HepG2 (cell line): ENCODE measurements around the gene CADPS. TPM values are rescaled to one million over a fixed set of nuclear protein-coding genes. Genes with fewer than 3 reads are reported as not detected.

ENCODE experiments used
- HNF1A ChIP-seq, 2 experiments: sonication (generic) in 1 of 2; formaldehyde crosslinking in 1 of 2; IDR thresholded peaks; 2 replicates each; pipeline versions ENCODE4 v1.4.0 to v1.6.1; 2016 to 2020; ENCODE audit warnings: borderline replicate concordance in 1 of 2, low read depth in 1 of 2, mild to moderate bottlenecking in 1 of 2, missing genetic modification reagents in 1 of 2
- HNRNPUL1 ChIP-seq: fragments of 200-400 bp; formaldehyde crosslinking; IDR thresholded peaks from 2 replicates; pipeline ENCODE4 v1.6.1; 2017; ENCODE audit warnings: low read depth, mild to moderate bottlenecking, low read length, moderate library complexity
- NR2F1 ChIP-seq, 2 experiments: fragments of 450-650 bp in 1 of 2; formaldehyde crosslinking in 1 of 2; IDR thresholded peaks; 2 replicates each; pipeline versions ENCODE4 v1.5.0 to v1.6.1; 2016 to 2020; ENCODE audit warnings: mild to moderate bottlenecking in 1 of 2, missing compliant biosample characterization in 1 of 2, missing genetic modification reagents in 1 of 2, moderate library complexity in 1 of 2
- PHF20 ChIP-seq: sonication (generic); formaldehyde crosslinking; IDR thresholded peaks from 2 replicates; pipeline ENCODE4 v1.5.0; 2020; ENCODE audit warnings: mild to moderate bottlenecking, missing genetic modification reagents
- RARA ChIP-seq: IDR thresholded peaks from 2 replicates; pipeline ENCODE4 v1.6.1; 2016; ENCODE audit warnings: missing genetic modification reagents, missing compliant biosample characterization
- REL ChIP-seq: sonication (generic); formaldehyde crosslinking; conservative IDR thresholded peaks from 2 replicates; pipeline ENCODE4 v1.8.0; 2022; ENCODE audit warnings: mild to moderate bottlenecking, missing genetic modification reagents, moderate library complexity
- ZMAT3 ChIP-seq: sonication (generic); formaldehyde crosslinking; conservative IDR thresholded peaks from 2 replicates; pipeline ENCODE4 v1.7.0; 2021; ENCODE audit warnings: missing genetic modification reagents
- ZNF121 ChIP-seq: sonication (generic); formaldehyde crosslinking; IDR thresholded peaks from 2 replicates; pipeline ENCODE4 v1.5.0; 2020; ENCODE audit warnings: mild to moderate bottlenecking, missing genetic modification reagents
- ZNF564 ChIP-seq: sonication (generic); formaldehyde crosslinking; IDR thresholded peaks from 2 replicates; pipeline ENCODE4 v1.8.1; 2023; ENCODE audit warnings: mild to moderate bottlenecking, missing genetic modification reagents
- ZSCAN20 ChIP-seq: sonication (generic); formaldehyde crosslinking; IDR thresholded peaks from 2 replicates; pipeline ENCODE4 v1.4.0; 2020; ENCODE audit warnings: missing genetic modification reagents, mild to moderate bottlenecking, borderline replicate concordance
- polyA plus RNA-seq, 8 experiments: library from polyadenylated mRNA; depleted of rRNA in 3 of 8; stranded (reverse) in 7 of 8; unstranded in 1 of 8; fragments of >200 nt; fragmentation: Illumina TruSeq in 4 of 8; extraction: Trizol in 4 of 8; gene quantifications; 2 replicates each; pipeline versions ENCODE4 v1.2.1 to v1.2.3, GENCODE V29; 2011 to 2016; ENCODE audit warnings: low read depth in 4 of 8, missing spikeins in 1 of 8, mixed read lengths in 1 of 8; ENCODE audit not compliant: insufficient read depth in 1 of 8
- total RNA-seq, 5 experiments: library from RNA; depleted of rRNA; stranded (reverse); fragments of >200 nt; fragmentation: Illumina TruSeq; extraction: Trizol; gene quantifications; 2 replicates each; pipeline ENCODE4 v1.2.3, GENCODE V29; 2016; ENCODE audit warnings: low read depth in 1 of 5
- TF ChIP-seq, protein P1 (sequence below), 2 experiments: sonication (generic) in 1 of 2; formaldehyde crosslinking in 1 of 2; IDR thresholded peaks; 2 replicates each; pipeline versions ENCODE4 v1.6.1 to v1.9.0; 2014 to 2022; ENCODE audit warnings: antibody characterized with exemption in 1 of 2, borderline replicate concordance in 1 of 2, inconsistent platforms in 1 of 2, low read depth in 1 of 2, missing genetic modification reagents in 1 of 2
- TF ChIP-seq, protein P2 (sequence below): sonication (generic); formaldehyde crosslinking; IDR thresholded peaks from 2 replicates; pipeline ENCODE4 v1.4.0; 2020; ENCODE audit warnings: low read depth, missing genetic modification reagents
- TF ChIP-seq, protein P3 (sequence below): sonication (generic); formaldehyde crosslinking; IDR thresholded peaks from 2 replicates; pipeline ENCODE4 v1.4.0; 2020; ENCODE audit warnings: mild to moderate bottlenecking, missing genetic modification reagents

Gene CADPS
- total and polyA plus RNA-seq, 2 of the 13 experiments (the other 11 are each of a cell fraction or from before 2014, with no cell fraction given): not detected

- TF ChIP-seq, protein P1, sequence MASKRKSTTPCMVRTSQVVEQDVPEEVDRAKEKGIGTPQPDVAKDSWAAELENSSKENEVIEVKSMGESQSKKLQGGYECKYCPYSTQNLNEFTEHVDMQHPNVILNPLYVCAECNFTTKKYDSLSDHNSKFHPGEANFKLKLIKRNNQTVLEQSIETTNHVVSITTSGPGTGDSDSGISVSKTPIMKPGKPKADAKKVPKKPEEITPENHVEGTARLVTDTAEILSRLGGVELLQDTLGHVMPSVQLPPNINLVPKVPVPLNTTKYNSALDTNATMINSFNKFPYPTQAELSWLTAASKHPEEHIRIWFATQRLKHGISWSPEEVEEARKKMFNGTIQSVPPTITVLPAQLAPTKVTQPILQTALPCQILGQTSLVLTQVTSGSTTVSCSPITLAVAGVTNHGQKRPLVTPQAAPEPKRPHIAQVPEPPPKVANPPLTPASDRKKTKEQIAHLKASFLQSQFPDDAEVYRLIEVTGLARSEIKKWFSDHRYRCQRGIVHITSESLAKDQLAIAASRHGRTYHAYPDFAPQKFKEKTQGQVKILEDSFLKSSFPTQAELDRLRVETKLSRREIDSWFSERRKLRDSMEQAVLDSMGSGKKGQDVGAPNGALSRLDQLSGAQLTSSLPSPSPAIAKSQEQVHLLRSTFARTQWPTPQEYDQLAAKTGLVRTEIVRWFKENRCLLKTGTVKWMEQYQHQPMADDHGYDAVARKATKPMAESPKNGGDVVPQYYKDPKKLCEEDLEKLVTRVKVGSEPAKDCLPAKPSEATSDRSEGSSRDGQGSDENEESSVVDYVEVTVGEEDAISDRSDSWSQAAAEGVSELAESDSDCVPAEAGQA (IDR thresholded peaks at IDR 0.05; ENCODE audit: low read depth): no peak
- TF ChIP-seq, protein P1 (CRISPR knock-in tag; IDR thresholded peaks at IDR 0.05; ENCODE audit: borderline replicate concordance): no peak
- TF ChIP-seq HNRNPUL1 (no peak), ZMAT3 (CRISPR knock-in tag) (no peak), REL (CRISPR knock-in tag) (no peak), NR2F1 (CRISPR knock-in tag; IDR thresholded peaks at IDR 0.05) (0 out of 4 replicates have a peak, but pooled peaks of 1 of the 2 experiments have one; percentile 11), HNF1A (IDR thresholded peaks at IDR 0.05; ENCODE audit: low read depth) (peak; percentile 67), HNF1A (CRISPR knock-in tag; IDR thresholded peaks at IDR 0.05; ENCODE audit: borderline replicate concordance) (peak; percentile 61; the same call in 1 of the 2 replicates), ZSCAN20 (CRISPR knock-in tag) (no peak), ZNF121 (CRISPR knock-in tag) (peak; percentile 84), PHF20 (CRISPR knock-in tag) (no peak), ZNF564 (CRISPR knock-in tag) (no peak), RARA (CRISPR knock-in tag) (0 out of 2 replicates have a peak, but pooled peaks have one; percentile 15)
- TF ChIP-seq, protein P2, sequence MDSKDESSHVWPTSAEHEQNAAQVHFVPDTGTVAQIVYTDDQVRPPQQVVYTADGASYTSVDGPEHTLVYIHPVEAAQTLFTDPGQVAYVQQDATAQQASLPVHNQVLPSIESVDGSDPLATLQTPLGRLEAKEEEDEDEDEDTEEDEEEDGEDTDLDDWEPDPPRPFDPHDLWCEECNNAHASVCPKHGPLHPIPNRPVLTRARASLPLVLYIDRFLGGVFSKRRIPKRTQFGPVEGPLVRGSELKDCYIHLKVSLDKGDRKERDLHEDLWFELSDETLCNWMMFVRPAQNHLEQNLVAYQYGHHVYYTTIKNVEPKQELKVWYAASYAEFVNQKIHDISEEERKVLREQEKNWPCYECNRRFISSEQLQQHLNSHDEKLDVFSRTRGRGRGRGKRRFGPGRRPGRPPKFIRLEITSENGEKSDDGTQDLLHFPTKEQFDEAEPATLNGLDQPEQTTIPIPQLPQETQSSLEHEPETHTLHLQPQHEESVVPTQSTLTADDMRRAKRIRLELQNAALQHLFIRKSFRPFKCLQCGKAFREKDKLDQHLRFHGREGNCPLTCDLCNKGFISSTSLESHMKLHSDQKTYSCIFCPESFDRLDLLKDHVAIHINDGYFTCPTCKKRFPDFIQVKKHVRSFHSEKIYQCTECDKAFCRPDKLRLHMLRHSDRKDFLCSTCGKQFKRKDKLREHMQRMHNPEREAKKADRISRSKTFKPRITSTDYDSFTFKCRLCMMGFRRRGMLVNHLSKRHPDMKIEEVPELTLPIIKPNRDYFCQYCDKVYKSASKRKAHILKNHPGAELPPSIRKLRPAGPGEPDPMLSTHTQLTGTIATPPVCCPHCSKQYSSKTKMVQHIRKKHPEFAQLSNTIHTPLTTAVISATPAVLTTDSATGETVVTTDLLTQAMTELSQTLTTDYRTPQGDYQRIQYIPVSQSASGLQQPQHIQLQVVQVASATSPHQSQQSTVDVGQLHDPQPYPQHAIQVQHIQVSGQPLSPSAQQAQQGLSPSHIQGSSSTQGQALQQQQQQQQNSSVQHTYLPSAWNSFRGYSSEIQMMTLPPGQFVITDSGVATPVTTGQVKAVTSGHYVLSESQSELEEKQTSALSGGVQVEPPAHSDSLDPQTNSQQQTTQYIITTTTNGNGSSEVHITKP (CRISPR knock-in tag): no peak
- TF ChIP-seq, protein P3, sequence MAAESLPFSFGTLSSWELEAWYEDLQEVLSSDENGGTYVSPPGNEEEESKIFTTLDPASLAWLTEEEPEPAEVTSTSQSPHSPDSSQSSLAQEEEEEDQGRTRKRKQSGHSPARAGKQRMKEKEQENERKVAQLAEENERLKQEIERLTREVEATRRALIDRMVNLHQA (CRISPR knock-in tag): no peak
Observed at GRCh38 chr3:62672270-62672987, 202.8 kb downstream of the CADPS start (continued).
